Gastrocnemius medialis (tissue), 4 donors: ENCODE data around the gene RRAD. TPM values are rescaled to one million over a fixed set of nuclear protein-coding genes. Genes with fewer than 3 reads are reported as not detected.

ENCODE experiments used
- ATAC-seq, 2 donors: fragments of 150-250 bp; one replicate each; pipeline ENCODE4 v1.9.1; 2016
- DNase-seq, 2 donors: peaks; one replicate each; pipeline ENCODE4 v3.0.0-alpha.2; 2019
- H3K27ac ChIP-seq, 4 donors: fragments of 200-600 bp; sonication (generic); 1 replicate in 1 of 4; 2 replicates in 3 of 4; pipeline ENCODE4 v1.5.1; 2016 to 2018; ENCODE audit warnings: mild to moderate bottlenecking in 2 of 4, moderate library complexity in 1 of 4
- H3K27me3 ChIP-seq, 3 donors: fragments of 200-600 bp; sonication (generic) in 2 of 3; 1 replicate in 1 of 3; 2 replicates in 2 of 3; pipeline versions ENCODE4 v1.5.1 to v1.6.0; 2016 to 2019; ENCODE audit warnings: mild to moderate bottlenecking in 1 of 3, moderate library complexity in 1 of 3
- H3K36me3 ChIP-seq, 2 donors: fragments of 200-600 bp; sonication (generic) in 1 of 2; one replicate each; pipeline ENCODE4 v1.5.1; 2017 to 2018
- H3K4me1 ChIP-seq, 2 donors: fragments of 200-600 bp; sonication (generic) in 1 of 2; one replicate each; pipeline ENCODE4 v1.5.1; 2016 to 2017; ENCODE audit warnings: mild to moderate bottlenecking in 2 of 2
- H3K4me3 ChIP-seq, 4 donors: fragments of 200-600 bp; sonication (generic) in 3 of 4; 1 replicate in 1 of 4; 2 replicates in 3 of 4; pipeline ENCODE4 v1.5.1; 2016 to 2019; ENCODE audit warnings: mild to moderate bottlenecking in 2 of 4
- H3K9me3 ChIP-seq, 3 donors: fragments of 200-600 bp; sonication (generic) in 2 of 3; 1 replicate in 1 of 3; 2 replicates in 2 of 3; pipeline ENCODE4 v1.5.1; 2016 to 2019
- CTCF ChIP-seq, 5 experiments: fragments of 450-650 bp in 3 of 5; fragments of 200-600 bp in 2 of 5; sonication (generic) in 2 of 5; IDR thresholded peaks in 4 of 5; conservative IDR thresholded peaks in 1 of 5; 1 replicate in 4 of 5; 2 replicates in 1 of 5; pipeline ENCODE4 v1.5.1; 2016 to 2019; ENCODE audit warnings: antibody characterized with exemption in 5 of 5, mild to moderate bottlenecking in 3 of 5, moderate library complexity in 3 of 5
- POLR2A ChIP-seq, 2 donors: fragments of 450-650 bp; IDR thresholded peaks; one replicate each; pipeline ENCODE4 v1.6.1; 2017; ENCODE audit warnings: antibody characterized with exemption in 2 of 2, mild to moderate bottlenecking in 2 of 2, moderate library complexity in 2 of 2
- in situ Hi-C, 4 donors: fragments of 200-750 bp; cut with MboI; loops; one replicate each; pipeline versions ENCODE4 v1.15.0 to v1.8.0; 2017; ENCODE audit warnings: low sequenced_read_pairs in 4 of 4
- intact Hi-C: fragments of 100-400 bp; cut with DNase I; formaldehyde crosslinking; loops from one replicate; pipeline ENCODE4 v1.15.1; 2023; ENCODE audit warnings: low total_unique reads
- total RNA-seq, 4 donors: library from RNA; depleted of rRNA; stranded (reverse); fragments of >200 nt; gene quantifications; one replicate each; pipeline versions ENCODE4 v1.1.0 to v1.2.3, GENCODE V29; 2016

RRAD gene
- total RNA-seq, 4 donors from 2014 or later: 286 to 1,191 (median 655) TPM

- Histone ChIP-seq H3K27ac (peak within 1 kb of the TSS; percentile 78 to 87 (median 80)), H3K4me1 (peaks cover 9% of the 10 kb centered on the region in 2 donors), H3K9me3 (no peaks in the 10 kb centered on the region), H3K4me3 (peak within 1 kb of the TSS; percentile 68 to 94 (median 86)), H3K36me3 (peaks cover 0 to 13% of the 10 kb centered on the region in 2 donors), H3K27me3 (no peaks in the 10 kb centered on the region)
- DNase-seq: peak; percentile 97
- TF ChIP-seq CTCF (IDR thresholded peaks at IDR 0.05 in 4 of 5, conservative IDR thresholded peaks at IDR 0.05 in 1 of 5) (no peak), POLR2A (IDR thresholded peaks at IDR 0.05) (peak; percentile 81 to 90)
- in situ Hi-C loops: no loop called here
- peak; percentile 95 to 96 for ATAC-seq
- intact Hi-C loops: no loop called here
Observed at GRCh38 chr16:66880288-66881013, 44.9 kb downstream of the RRAD start, which contains the start of gene PDP2. PDP2 (plus strand) TSS chr16:66880515; CDS start chr16:66884285, 3,770 bp downstream.

GRCh38 chr16:66878067-66878466, 47.3 kb downstream of the RRAD start:
- H3K27ac ChIP-seq: no peak overlapping the region
- H3K4me1 ChIP-seq: peaks cover 9% of the 10 kb centered on the region in 2 donors
- in situ Hi-C loops: no loop called here
- no peaks in the 10 kb centered on the region for H3K36me3 ChIP-seq
- no peak for TF ChIP-seq POLR2A (IDR thresholded peaks at IDR 0.05)
- no peak for TF ChIP-seq CTCF (IDR thresholded peaks at IDR 0.05 in 4 of 5, conservative IDR thresholded peaks at IDR 0.05 in 1 of 5)
- no peaks in the 10 kb centered on the region for H3K9me3 ChIP-seq
- no peak overlapping the region for H3K4me3 ChIP-seq
- DNase-seq (no peak), ATAC-seq (no peak)
- H3K27me3 ChIP-seq: no peaks in the 10 kb centered on the region
- intact Hi-C loops: loop anchor here (10.0 kb wide), 1 partner anchor 393 kb away; no protein-coding TSS in a partner anchor

GRCh38 chr16:66874079-66874775, 51.1 kb downstream of the RRAD start:
- H3K9me3 ChIP-seq: no peaks in the 10 kb centered on the region
- peaks cover 0 to 6% of the 10 kb centered on the region in 2 donors for H3K4me1 ChIP-seq
- intact Hi-C loops: loop anchor here (5.0 to 10.0 kb wide), 2 partner anchors 389 to 467 kb away; no protein-coding TSS in a partner anchor
- no peak for TF ChIP-seq CTCF (IDR thresholded peaks at IDR 0.05 in 4 of 5, conservative IDR thresholded peaks at IDR 0.05 in 1 of 5)
- TF ChIP-seq POLR2A (IDR thresholded peaks at IDR 0.05): no peak
- no peak for ATAC-seq
- in situ Hi-C loops: loop anchor here in 2 of 4 donors (5.0 to 25.0 kb wide), 3 partner anchors 42 to 462 kb away; partner anchors contain the start of genes CMTM3 (in 1 of the 2) and NAE1 (in 1 of the 2)
- H3K27me3 ChIP-seq: no peaks in the 10 kb centered on the region
- DNase-seq: no peak
- no peak overlapping the region for H3K27ac ChIP-seq
- no peak overlapping the region for H3K4me3 ChIP-seq
- H3K36me3 ChIP-seq: no peaks in the 10 kb centered on the region

GRCh38 chr16:66873685-66874055, 51.7 kb downstream of the RRAD start:
- ATAC-seq: no peak
- Histone ChIP-seq H3K36me3 (no peaks in the 10 kb centered on the region), H3K4me3 (no peak overlapping the region), H3K4me1 (peaks cover 0 to 6% of the 10 kb centered on the region in 2 donors), H3K9me3 (no peaks in the 10 kb centered on the region), H3K27me3 (no peaks in the 10 kb centered on the region), H3K27ac (no peak overlapping the region)
- no peak for DNase-seq
- intact Hi-C loops (loop anchor here (5.0 to 10.0 kb wide), 2 partner anchors 389 to 466 kb away; no protein-coding TSS in a partner anchor), in situ Hi-C loops (loop anchor here in 2 of 4 donors (5.0 to 25.0 kb wide), 3 partner anchors 41 to 461 kb away; partner anchors contain the start of genes CMTM3 (in 1 of the 2) and NAE1 (in 1 of the 2))
- TF ChIP-seq CTCF (IDR thresholded peaks at IDR 0.05 in 4 of 5, conservative IDR thresholded peaks at IDR 0.05 in 1 of 5) (no peak), POLR2A (IDR thresholded peaks at IDR 0.05) (no peak)
